Endothelial cell of umbilical vein (primary cell): ENCODE measurements around the gene IDUA. TPM values are rescaled to one million over a fixed set of nuclear protein-coding genes. Genes with fewer than 3 reads are reported as not detected.

Source experiments
- BruUV-seq: library from RNA; stranded (reverse); fragments of 400-500 nt; replicated peaks from 2 replicates; lab custom pipeline; 2021; lab: Mats Ljungman, UMichigan
- CTCF ChIA-PET: fragments of 300-600, 350-600 bp; sonication (Branson Sonifier 250); formaldehyde crosslinking; loops from one replicate; lab custom pipeline; 2021; ENCODE audit warnings: antibody characterized with exemption, inconsistent platforms; lab: Charles Lee
- POLR2A ChIA-PET: fragments of 300-600, 350-600 bp; sonication (Branson Sonifier 250); formaldehyde crosslinking; loops from one replicate; lab custom pipeline; 2021; ENCODE audit warnings: antibody characterized with exemption, inconsistent platforms; lab: Charles Lee
- DNase-seq: peaks from one replicate; pipeline ENCODE4 v3.0.0-alpha.2; 2011; ENCODE audit warnings: low read depth, low spot score
- FAIRE-seq: peaks from 2 replicates; lab custom pipeline; 2011; peaks lifted over from hg19 to GRCh38; lab: Jason Lieb, UNC
- H2AFZ ChIP-seq: 2 replicates; pipeline ENCODE4 v1.6.0; 2012; ENCODE audit warnings: low read depth, low read length, control low read depth, inconsistent platforms
- H3K27ac ChIP-seq: 2 replicates; pipeline ENCODE4 v1.5.1; 2011; ENCODE audit warnings: low read depth, mild to moderate bottlenecking, control low read depth, low read length, moderate library complexity; ENCODE audit not compliant: insufficient read depth
- H3K27me3 ChIP-seq, 2 experiments: 2 replicates each; pipeline versions ENCODE4 v1.6.0 to v1.6.1; 2011; ENCODE audit warnings: low read length in 2 of 2, mixed read lengths in 1 of 2; ENCODE audit not compliant: control insufficient read depth in 2 of 2, insufficient read depth in 2 of 2
- H3K36me3 ChIP-seq, 2 experiments: 2 replicates in 1 of 2; 3 replicates in 1 of 2; pipeline ENCODE4 v1.5.1; 2011; ENCODE audit warnings: low read length in 2 of 2, mild to moderate bottlenecking in 1 of 2, moderate library complexity in 1 of 2; ENCODE audit not compliant: control insufficient read depth in 2 of 2, insufficient read depth in 2 of 2; ENCODE audit errors: extremely low read depth in 1 of 2
- H3K4me1 ChIP-seq: 3 replicates; pipeline ENCODE4 v1.5.1; 2011; ENCODE audit warnings: mild to moderate bottlenecking, low read length; ENCODE audit not compliant: control insufficient read depth, insufficient read depth; ENCODE audit errors: extremely low read depth
- H3K4me2 ChIP-seq: 2 replicates; pipeline ENCODE4 v1.6.1; 2011; ENCODE audit warnings: low read length, control low read depth, mixed read lengths; ENCODE audit not compliant: insufficient read depth
- H3K4me3 ChIP-seq, 3 experiments: fragments of 200-600 bp in 1 of 3; sonication (generic), shearing (Covaris generic) in 1 of 3; replicated peaks in 1 of 3; 2 replicates each; pipeline ENCODE4 v1.5.1; 2011 to 2016; ENCODE audit warnings: control low read depth in 3 of 3, low read length in 3 of 3, mild to moderate bottlenecking in 2 of 3, inconsistent platforms in 1 of 3, low read depth in 1 of 3, moderate library complexity in 1 of 3; ENCODE audit not compliant: insufficient read depth in 1 of 3
- H3K79me2 ChIP-seq: 2 replicates; pipeline ENCODE4 v1.6.0; 2012; ENCODE audit warnings: low read length, inconsistent platforms; ENCODE audit not compliant: control insufficient read depth, insufficient read depth
- H3K9ac ChIP-seq: replicated peaks from 2 replicates; pipeline ENCODE3; 2011; ENCODE audit warnings: low read length, control low read depth; ENCODE audit not compliant: insufficient read depth; ENCODE audit errors: extremely low read depth
- H3K9me1 ChIP-seq: replicated peaks from 3 replicates; pipeline ENCODE4 v1.6.0; 2011; ENCODE audit warnings: mild to moderate bottlenecking, low read length; ENCODE audit not compliant: control insufficient read depth, insufficient read depth; ENCODE audit errors: extremely low read depth
- H3K9me3 ChIP-seq: replicated peaks from 2 replicates; pipeline ENCODE4 v1.5.1; 2012; ENCODE audit warnings: low read length, inconsistent platforms; ENCODE audit not compliant: control insufficient read depth, insufficient read depth
- H4K20me1 ChIP-seq: replicated peaks from 2 replicates; pipeline ENCODE3; 2011; ENCODE audit warnings: mild to moderate bottlenecking, low read length; ENCODE audit not compliant: control insufficient read depth, insufficient read depth; ENCODE audit errors: extremely low read depth
- EZH2 ChIP-seq: IDR thresholded peaks from 2 replicates; pipeline ENCODE4 v1.6.1; 2012; ENCODE audit warnings: borderline replicate concordance, low read depth, mild to moderate bottlenecking, moderate library complexity, low read length, inconsistent platforms; ENCODE audit not compliant: severe bottlenecking
- FOS ChIP-seq: IDR thresholded peaks from 2 replicates; pipeline ENCODE4 v1.6.1; 2011; ENCODE audit warnings: mild to moderate bottlenecking, low read length, moderate library complexity, borderline replicate concordance; ENCODE audit not compliant: insufficient read depth
- GATA2 ChIP-seq: IDR thresholded peaks from 2 replicates; pipeline ENCODE4 v1.7.0; 2011; ENCODE audit warnings: low read depth, mild to moderate bottlenecking, moderate library complexity, mixed read lengths, low read length; ENCODE audit not compliant: insufficient read length, insufficient read depth
- JUN ChIP-seq: IDR thresholded peaks from 2 replicates; pipeline ENCODE4 v1.6.1; 2011; ENCODE audit warnings: borderline replicate concordance, low read depth; ENCODE audit not compliant: insufficient read length, insufficient read depth
- MYC ChIP-seq: IDR thresholded peaks from one replicate; pipeline ENCODE4 v1.6.1; 2011; ENCODE audit warnings: mild to moderate bottlenecking, low read depth, low read length
- POLR2A ChIP-seq: IDR thresholded peaks from 2 replicates; pipeline ENCODE4 v1.6.1; 2012; ENCODE audit warnings: low read depth, mild to moderate bottlenecking, control low read depth, low read length
- POLR2AphosphoS5 ChIP-seq: IDR thresholded peaks from 2 replicates; pipeline ENCODE4 v1.6.1; 2012; ENCODE audit warnings: low read depth, mild to moderate bottlenecking, control low read depth, low read length, moderate library complexity; ENCODE audit not compliant: insufficient read depth
- dilution Hi-C: fragments of 300-500 bp; cut with MboI; formaldehyde crosslinking; loops from one replicate; pipeline ENCODE4 v1.15.0; 2019; ENCODE audit warnings: low sequenced_read_pairs; ENCODE audit not compliant: extremely low pct_ligation_motif_present
- intact Hi-C: fragments of 100-400 bp; cut with micrococcal nuclease; formaldehyde crosslinking; loops from one replicate; pipeline ENCODE4 v1.10.0; 2022
- polyA plus RNA-seq, 4 experiments: library from polyadenylated mRNA; depleted of rRNA in 3 of 4; stranded (reverse) in 3 of 4; unstranded in 1 of 4; fragments of >200 nt; gene quantifications; 2 replicates each; pipeline versions ENCODE4 v1.2.1 to v1.2.3, GENCODE V29; 2011 to 2012; ENCODE audit warnings: missing spikeins in 1 of 4
- total RNA-seq: library from RNA; stranded (reverse); gene quantifications from 2 replicates; pipeline ENCODE4 v1.2.3, GENCODE V29; 2021
- TF ChIP-seq, protein P1 (sequence below), 2 donors: IDR thresholded peaks; 1 replicate in 1 of 2; 2 replicates in 1 of 2; pipeline ENCODE4 v1.5.1; 2011; ENCODE audit warnings: low read length in 2 of 2, mild to moderate bottlenecking in 2 of 2, moderate library complexity in 2 of 2, control low read depth in 1 of 2, inconsistent platforms in 1 of 2, low read depth in 1 of 2; ENCODE audit not compliant: insufficient read depth in 1 of 2; ENCODE audit errors: extremely low read depth in 1 of 2
- TF ChIP-seq, protein P2 (sequence below): IDR thresholded peaks from 2 replicates; pipeline ENCODE4 v1.6.1; 2011; ENCODE audit not compliant: insufficient read depth, insufficient read length

IDUA gene
- total and polyA plus RNA-seq, 2 donors (not counting 3 experiments of a cell fraction or from before 2014, with no cell fraction given), result 19.1 to 34.1 TPM

GRCh38 chr4:960636-961350 is 26.1 kb upstream of the IDUA start:
- no peaks in the 10 kb centered on the region for H3K79me2 ChIP-seq
- FAIRE-seq (no peak), DNase-seq (no peak)
- ChIA-PET CTCF (no interaction called here), POLR2A (no interaction called here)
- no peaks in the 10 kb centered on the region for H3K9me1 ChIP-seq
- TF ChIP-seq GATA2, result no peak
- TF ChIP-seq POLR2A, result no peak
- no peak for TF ChIP-seq MYC
- TF ChIP-seq, protein P1, sequence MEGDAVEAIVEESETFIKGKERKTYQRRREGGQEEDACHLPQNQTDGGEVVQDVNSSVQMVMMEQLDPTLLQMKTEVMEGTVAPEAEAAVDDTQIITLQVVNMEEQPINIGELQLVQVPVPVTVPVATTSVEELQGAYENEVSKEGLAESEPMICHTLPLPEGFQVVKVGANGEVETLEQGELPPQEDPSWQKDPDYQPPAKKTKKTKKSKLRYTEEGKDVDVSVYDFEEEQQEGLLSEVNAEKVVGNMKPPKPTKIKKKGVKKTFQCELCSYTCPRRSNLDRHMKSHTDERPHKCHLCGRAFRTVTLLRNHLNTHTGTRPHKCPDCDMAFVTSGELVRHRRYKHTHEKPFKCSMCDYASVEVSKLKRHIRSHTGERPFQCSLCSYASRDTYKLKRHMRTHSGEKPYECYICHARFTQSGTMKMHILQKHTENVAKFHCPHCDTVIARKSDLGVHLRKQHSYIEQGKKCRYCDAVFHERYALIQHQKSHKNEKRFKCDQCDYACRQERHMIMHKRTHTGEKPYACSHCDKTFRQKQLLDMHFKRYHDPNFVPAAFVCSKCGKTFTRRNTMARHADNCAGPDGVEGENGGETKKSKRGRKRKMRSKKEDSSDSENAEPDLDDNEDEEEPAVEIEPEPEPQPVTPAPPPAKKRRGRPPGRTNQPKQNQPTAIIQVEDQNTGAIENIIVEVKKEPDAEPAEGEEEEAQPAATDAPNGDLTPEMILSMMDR (IDR thresholded peaks at IDR 0.05; ENCODE audit: extremely low read depth in 1 of 2, insufficient read depth in 1 of 2, low read depth in 1 of 2, low read length in 2 of 2), result no peak
- TF ChIP-seq, protein P2, sequence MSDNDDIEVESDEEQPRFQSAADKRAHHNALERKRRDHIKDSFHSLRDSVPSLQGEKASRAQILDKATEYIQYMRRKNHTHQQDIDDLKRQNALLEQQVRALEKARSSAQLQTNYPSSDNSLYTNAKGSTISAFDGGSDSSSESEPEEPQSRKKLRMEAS, result no peak
- no peak for TF ChIP-seq POLR2AphosphoS5
- no peak for TF ChIP-seq JUN
- TF ChIP-seq EZH2, result no peak
- TF ChIP-seq FOS, result no peak
- no peak overlapping the region for H3K4me2 ChIP-seq
- H3K36me3 ChIP-seq, result peaks cover 0 to 22% of the 10 kb centered on the region in 2 experiments
- H3K27ac ChIP-seq, result no peak overlapping the region
- H3K9me3 ChIP-seq, result no peaks in the 10 kb centered on the region
- H3K27me3 ChIP-seq, result no peaks in the 10 kb centered on the region
- dilution Hi-C loops (no loop called here), intact Hi-C loops (no loop called here)
- no peak overlapping the region for H3K4me3 ChIP-seq
- H3K4me1 ChIP-seq, result no peaks in the 10 kb centered on the region
- H4K20me1 ChIP-seq, result no peaks in the 10 kb centered on the region
- H2AFZ ChIP-seq, result no peak overlapping the region
- BruUV-seq, result no TSS peak
- H3K9ac ChIP-seq, result no peak overlapping the region
